ENCODE data around the gene PPARA. TPM values are rescaled to one million over a fixed set of nuclear protein-coding genes. Genes with fewer than 3 reads are reported as not detected.

PPARA gene
- total RNA-seq, 2 donors from 2014 or later, result 48.4 to 67.1 TPM

GRCh38 chr22:46143491-46144147, 6.7 kb upstream of the PPARA start:
- H3K27ac ChIP-seq, result no peak overlapping the region
- DNase-seq (ENCODE audit: low spot score), result no peak
- no peaks in the 10 kb centered on the region for H3K9me3 ChIP-seq
- H3K36me3 ChIP-seq, result no peaks in the 10 kb centered on the region
- peaks cover 0 to 36% of the 10 kb centered on the region in 2 donors for H3K4me1 ChIP-seq
- no peak overlapping the region for H3K4me3 ChIP-seq
- TF ChIP-seq, protein P1, sequence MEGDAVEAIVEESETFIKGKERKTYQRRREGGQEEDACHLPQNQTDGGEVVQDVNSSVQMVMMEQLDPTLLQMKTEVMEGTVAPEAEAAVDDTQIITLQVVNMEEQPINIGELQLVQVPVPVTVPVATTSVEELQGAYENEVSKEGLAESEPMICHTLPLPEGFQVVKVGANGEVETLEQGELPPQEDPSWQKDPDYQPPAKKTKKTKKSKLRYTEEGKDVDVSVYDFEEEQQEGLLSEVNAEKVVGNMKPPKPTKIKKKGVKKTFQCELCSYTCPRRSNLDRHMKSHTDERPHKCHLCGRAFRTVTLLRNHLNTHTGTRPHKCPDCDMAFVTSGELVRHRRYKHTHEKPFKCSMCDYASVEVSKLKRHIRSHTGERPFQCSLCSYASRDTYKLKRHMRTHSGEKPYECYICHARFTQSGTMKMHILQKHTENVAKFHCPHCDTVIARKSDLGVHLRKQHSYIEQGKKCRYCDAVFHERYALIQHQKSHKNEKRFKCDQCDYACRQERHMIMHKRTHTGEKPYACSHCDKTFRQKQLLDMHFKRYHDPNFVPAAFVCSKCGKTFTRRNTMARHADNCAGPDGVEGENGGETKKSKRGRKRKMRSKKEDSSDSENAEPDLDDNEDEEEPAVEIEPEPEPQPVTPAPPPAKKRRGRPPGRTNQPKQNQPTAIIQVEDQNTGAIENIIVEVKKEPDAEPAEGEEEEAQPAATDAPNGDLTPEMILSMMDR (IDR thresholded peaks at IDR 0.05), result no peak
- H3K27me3 ChIP-seq, result no peaks in the 10 kb centered on the region

DNA sequence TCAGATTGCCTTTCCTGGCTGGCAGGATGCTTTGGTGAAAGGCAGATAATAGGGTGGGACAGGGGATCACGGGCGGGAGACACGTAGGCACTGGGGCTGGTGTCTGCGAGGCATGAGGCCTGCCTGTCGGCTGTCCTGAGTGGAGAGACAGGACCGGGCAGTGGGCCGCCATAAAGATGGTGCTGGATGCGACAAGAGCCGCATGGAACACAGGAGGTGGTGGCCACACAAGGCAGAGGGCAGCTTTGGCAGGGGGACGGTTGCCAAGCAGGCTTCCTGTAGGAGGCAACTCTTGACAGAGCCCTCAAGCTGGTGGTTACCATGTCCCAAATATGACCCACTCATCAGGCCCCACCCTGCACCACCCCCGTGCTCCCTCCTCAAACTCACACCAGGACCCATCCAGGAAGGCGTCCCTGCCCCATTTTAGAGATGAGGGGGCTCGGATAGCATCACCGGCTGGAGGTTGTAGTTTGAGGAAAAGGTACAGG, 4.9 kb upstream of the PPARA start:
- Histone ChIP-seq H3K27ac (no peak overlapping the region), H3K27me3 (no peaks in the 10 kb centered on the region), H3K36me3 (no peaks in the 10 kb centered on the region), H3K9me3 (no peaks in the 10 kb centered on the region), H3K4me3 (no peak overlapping the region), H3K4me1 (peaks cover 0 to 28% of the 10 kb centered on the region in 2 donors)
- TF ChIP-seq, protein P1 (IDR thresholded peaks at IDR 0.05), result no peak
- no peak for DNase-seq (ENCODE audit: low spot score)

DNA sequence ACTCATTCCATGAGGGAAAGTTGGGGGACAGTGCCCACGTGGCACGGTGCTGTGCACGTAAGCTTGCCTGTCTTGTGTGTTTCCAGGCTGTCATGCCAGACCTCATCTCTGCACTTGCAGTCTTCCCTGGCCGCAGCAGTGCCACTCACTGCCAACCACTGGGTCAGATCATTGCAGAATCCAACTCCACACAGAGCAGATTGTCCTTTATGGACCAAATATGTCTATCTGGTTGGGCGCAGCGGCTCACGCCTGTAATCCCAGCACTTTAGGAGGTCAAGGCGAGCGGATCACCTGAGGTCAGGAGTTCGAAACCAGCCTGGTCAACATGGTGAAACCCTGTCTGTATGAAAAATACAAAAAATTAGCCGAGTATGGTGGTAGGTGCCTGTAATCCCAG, 4.4 kb upstream of the PPARA start:
- DNase-seq (ENCODE audit: low spot score), result no peak
- H3K27me3 ChIP-seq, result no peaks in the 10 kb centered on the region
- TF ChIP-seq, protein P1 (IDR thresholded peaks at IDR 0.05), result no peak

GRCh38 chr22:46146329-46146728, 4.0 kb upstream of the PPARA start:
- TF ChIP-seq, protein P1 (IDR thresholded peaks at IDR 0.05), result no peak

More for the DNA sequence above, 4.4 kb upstream of the PPARA start:
- no peaks in the 10 kb centered on the region for H3K9me3 ChIP-seq
- peaks cover 0 to 28% of the 10 kb centered on the region in 2 donors for H3K4me1 ChIP-seq
- H3K4me3 ChIP-seq, result no peak overlapping the region
- no peaks in the 10 kb centered on the region for H3K36me3 ChIP-seq
- H3K27ac ChIP-seq, result no peak overlapping the region

DNA sequence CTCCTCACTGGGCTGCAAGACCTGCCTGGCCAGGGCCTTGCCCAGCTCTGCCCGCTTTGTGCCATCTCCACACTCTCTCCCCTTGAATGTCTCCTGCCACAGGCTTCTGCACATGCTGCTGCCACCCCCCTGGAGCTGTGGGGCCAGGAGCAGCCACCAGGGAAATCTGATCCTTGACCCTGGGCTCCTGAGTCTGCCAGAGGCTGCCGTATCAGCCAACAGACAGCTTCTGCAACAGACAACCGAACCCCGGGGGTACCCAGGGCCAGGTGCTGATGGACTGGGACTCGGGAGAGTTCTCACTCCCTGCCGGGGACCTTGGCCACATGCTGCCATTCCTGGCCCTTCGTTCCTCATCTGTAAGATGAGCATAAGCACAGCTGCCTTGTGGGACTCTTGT, 3.3 kb upstream of the PPARA start:
- TF ChIP-seq, protein P1 (IDR thresholded peaks at IDR 0.05), result no peak
- H3K27me3 ChIP-seq, result no peaks in the 10 kb centered on the region
- peaks cover 0 to 38% of the 10 kb centered on the region in 2 donors for H3K4me1 ChIP-seq
- H3K9me3 ChIP-seq, result no peaks in the 10 kb centered on the region
- no peak overlapping the region for H3K4me3 ChIP-seq
- H3K27ac ChIP-seq, result peak overlapping the region; percentile 96 to 99
- no peak for DNase-seq (ENCODE audit: low spot score)
- no peaks in the 10 kb centered on the region for H3K36me3 ChIP-seq

More at GRCh38 chr22:46146329-46146728, 4.0 kb upstream of the PPARA start:
- DNase-seq (ENCODE audit: low spot score), result no peak
- peaks cover 0 to 31% of the 10 kb centered on the region in 2 donors for H3K4me1 ChIP-seq
- no peaks in the 10 kb centered on the region for H3K36me3 ChIP-seq
- no peak overlapping the region for H3K27ac ChIP-seq
- no peaks in the 10 kb centered on the region for H3K9me3 ChIP-seq
- H3K4me3 ChIP-seq, result no peak overlapping the region
- H3K27me3 ChIP-seq, result no peaks in the 10 kb centered on the region
